H9 (cell line): ENCODE results near the gene HLA-F. TPM values are rescaled to one million over a fixed set of nuclear protein-coding genes. Genes with fewer than 3 reads are reported as not detected.

ENCODE experiments used
- DNase-seq: peaks from one replicate; pipeline ENCODE4 v3.0.0-alpha.2; 2017
- H2AFZ ChIP-seq: one replicate; pipeline ENCODE4 v1.6.1; 2013; ENCODE audit warnings: mild to moderate bottlenecking, low read length, control low read depth, moderate library complexity
- H2AK5ac ChIP-seq: 2 replicates; pipeline ENCODE4 v1.6.1; 2013; ENCODE audit warnings: low read length, control low read depth, mixed read lengths; ENCODE audit not compliant: insufficient read length
- H2BK120ac ChIP-seq: one replicate; pipeline ENCODE4 v1.6.1; 2013; ENCODE audit warnings: low read depth, mild to moderate bottlenecking, low read length, control low read depth, inconsistent platforms; ENCODE audit not compliant: poor library complexity, severe bottlenecking
- H2BK12ac ChIP-seq: 2 replicates; pipeline ENCODE4 v1.6.1; 2013; ENCODE audit warnings: low read length, control low read depth, mixed read lengths, low read depth; ENCODE audit not compliant: insufficient read length
- H2BK15ac ChIP-seq: 2 replicates; pipeline ENCODE4 v1.6.1; 2013; ENCODE audit warnings: low read depth, low read length, control low read depth
- H2BK20ac ChIP-seq: one replicate; pipeline ENCODE4 v1.6.1; 2013; ENCODE audit warnings: low read depth, mild to moderate bottlenecking, low read length, control low read depth, inconsistent platforms; ENCODE audit not compliant: poor library complexity, severe bottlenecking
- H2BK5ac ChIP-seq: 2 replicates; pipeline ENCODE4 v1.6.1; 2013; ENCODE audit warnings: low read length, control low read depth, mixed read lengths; ENCODE audit not compliant: insufficient read length
- H3K14ac ChIP-seq: 2 replicates; pipeline ENCODE4 v1.6.1; 2013; ENCODE audit warnings: low read length, control low read depth; ENCODE audit not compliant: insufficient read depth
- H3K18ac ChIP-seq: 2 replicates; pipeline ENCODE4 v1.6.1; 2013; ENCODE audit warnings: low read depth, mild to moderate bottlenecking, mixed read lengths, low read length, control low read depth; ENCODE audit not compliant: insufficient read length
- H3K23ac ChIP-seq: 2 replicates; pipeline ENCODE4 v1.6.1; 2013; ENCODE audit warnings: low read length, control low read depth, mixed read lengths, low read depth; ENCODE audit not compliant: insufficient read length
- H3K23me2 ChIP-seq: 2 replicates; pipeline ENCODE4 v1.6.1; 2013; ENCODE audit warnings: low read depth, mild to moderate bottlenecking, mixed read lengths, low read length, control low read depth; ENCODE audit not compliant: insufficient read length, poor library complexity, severe bottlenecking
- H3K27ac ChIP-seq: 2 replicates; pipeline ENCODE4 v1.5.1; 2013; ENCODE audit warnings: low read length, control low read depth, mixed read lengths, low read depth; ENCODE audit not compliant: insufficient read length
- H3K27me3 ChIP-seq: 2 replicates; pipeline ENCODE4 v1.6.1; 2013; ENCODE audit warnings: low read length, control low read depth, inconsistent platforms; ENCODE audit not compliant: insufficient read depth
- H3K4ac ChIP-seq: 2 replicates; pipeline ENCODE4 v1.6.1; 2013; ENCODE audit warnings: low read depth, mild to moderate bottlenecking, control low read depth, inconsistent platforms, low read length, moderate library complexity
- H3K4me1 ChIP-seq: 2 replicates; pipeline ENCODE4 v1.6.1; 2013; ENCODE audit warnings: low read length, control low read depth, inconsistent platforms; ENCODE audit not compliant: insufficient read depth
- H3K4me2 ChIP-seq: 2 replicates; pipeline ENCODE4 v1.6.1; 2013; ENCODE audit warnings: low read length, control low read depth, mixed read lengths; ENCODE audit not compliant: insufficient read length, insufficient read depth
- H3K56ac ChIP-seq: 2 replicates; pipeline ENCODE4 v1.6.1; 2013; ENCODE audit warnings: low read depth, mild to moderate bottlenecking, mixed read lengths, low read length, control low read depth; ENCODE audit not compliant: insufficient read length
- H3K79me1 ChIP-seq: 2 replicates; pipeline ENCODE4 v1.6.1; 2013; ENCODE audit warnings: low read depth, mild to moderate bottlenecking, moderate library complexity, low read length, control low read depth, inconsistent platforms; ENCODE audit not compliant: insufficient read depth, poor library complexity, severe bottlenecking
- H3K79me2 ChIP-seq: 2 replicates; pipeline ENCODE4 v1.6.1; 2013; ENCODE audit warnings: low read length, control low read depth, inconsistent platforms; ENCODE audit not compliant: insufficient read depth
- H3K9ac ChIP-seq: 2 replicates; pipeline ENCODE4 v1.6.1; 2013; ENCODE audit warnings: low read length, control low read depth, mixed read lengths; ENCODE audit not compliant: insufficient read length; ENCODE audit errors: extremely low read depth
- H3K9me3 ChIP-seq: one replicate; pipeline ENCODE4 v1.6.1; 2013; ENCODE audit warnings: low read depth, low read length, inconsistent platforms; ENCODE audit not compliant: control insufficient read depth
- H3T11ph ChIP-seq: one replicate; pipeline ENCODE4 v1.6.1; 2013; ENCODE audit warnings: mild to moderate bottlenecking, low read length, control low read depth, inconsistent platforms
- H4K20me1 ChIP-seq: one replicate; pipeline ENCODE4 v1.6.1; 2013; ENCODE audit not compliant: control insufficient read depth, insufficient read length, insufficient read depth
- H4K5ac ChIP-seq: 2 replicates; pipeline ENCODE4 v1.6.1; 2013; ENCODE audit warnings: low read depth, mild to moderate bottlenecking, mixed read lengths, low read length, control low read depth; ENCODE audit not compliant: insufficient read length
- H4K8ac ChIP-seq: replicated peaks from 2 replicates; pipeline ENCODE4 v1.6.1; 2013; ENCODE audit warnings: low read length, control low read depth, mixed read lengths, low read depth; ENCODE audit not compliant: insufficient read length
- H4K91ac ChIP-seq: 2 replicates; pipeline ENCODE4 v1.6.1; 2013; ENCODE audit warnings: low read depth, mild to moderate bottlenecking, moderate library complexity, mixed read lengths, low read length, control low read depth; ENCODE audit not compliant: insufficient read length
- H3K27ac Mint-ChIP-seq, 3 experiments: 2 replicates in 2 of 3; 3 replicates in 1 of 3; pipeline ENCODE4 v1.8.0; 2020 to 2021; ENCODE audit warnings: mixed read lengths in 3 of 3, mild to moderate bottlenecking in 1 of 3, moderate library complexity in 1 of 3
- H3K27me3 Mint-ChIP-seq: 2 replicates; pipeline ENCODE4 v1.8.0; 2021; ENCODE audit warnings: low read depth, mild to moderate bottlenecking, moderate library complexity, mixed read lengths
- H3K36me3 Mint-ChIP-seq, 3 experiments: 2 replicates in 2 of 3; 3 replicates in 1 of 3; pipeline ENCODE4 v1.8.0; 2020 to 2021; ENCODE audit warnings: low read depth in 3 of 3, mixed read lengths in 3 of 3; ENCODE audit not compliant: insufficient read depth in 1 of 3
- H3K4me1 Mint-ChIP-seq, 2 experiments: 2 replicates each; pipeline ENCODE4 v1.8.0; 2020; ENCODE audit warnings: mixed read lengths in 2 of 2
- H3K4me3 Mint-ChIP-seq, 2 experiments: 2 replicates in 1 of 2; 3 replicates in 1 of 2; pipeline ENCODE4 v1.8.0; 2020 to 2021; ENCODE audit warnings: mild to moderate bottlenecking in 2 of 2, mixed read lengths in 2 of 2, moderate library complexity in 1 of 2
- H3K9me3 Mint-ChIP-seq, 2 experiments: 2 replicates in 1 of 2; 3 replicates in 1 of 2; pipeline ENCODE4 v1.8.0; 2020; ENCODE audit warnings: mild to moderate bottlenecking in 2 of 2, mixed read lengths in 2 of 2, moderate library complexity in 1 of 2
- WGBS: extraction: QIAGEN DNeasy Blood & Tissue Kit; methylation state at CpG from one replicate; pipeline ENCODE4 v1.1.7; 2013; ENCODE audit warnings: missing lambda C conversion rate, low lambda C conversion rate, mixed read lengths; ENCODE audit not compliant: insufficient read length; ENCODE audit errors: extremely low coverage; 5-methylcytosine and 5-hydroxymethylcytosine counted together
- total RNA-seq: library from RNA; stranded (reverse); gene quantifications from 2 replicates; pipeline ENCODE4 v1.2.1, GENCODE V29; 2021
- TF ChIP-seq, protein P1 (sequence below): fragments of 200-600 bp; sonication (generic); conservative IDR thresholded peaks from 3 replicates; pipeline ENCODE4 v1.8.0; 2021; ENCODE audit warnings: antibody characterized with exemption, mild to moderate bottlenecking

Gene HLA-F
- total RNA-seq, 1 experiment from 2014 or later: 7.4 TPM

- Histone ChIP-seq H3K4ac (no peak overlapping the region), H2BK15ac (no peak overlapping the region), H3K56ac (no peak overlapping the region), H2BK12ac (no peak overlapping the region), H3K79me1 (no peaks in the 10 kb centered on the region), H3K27me3 (no peaks in the 10 kb centered on the region), H4K8ac (no peak overlapping the region), H3K18ac (no peak overlapping the region), H4K91ac (no peak overlapping the region), H3T11ph (no peak overlapping the region), H4K20me1 (no peaks in the 10 kb centered on the region), H3K27ac (no peak overlapping the region), H3K79me2 (no peaks in the 10 kb centered on the region), H3K9ac (no peak overlapping the region), H3K4me1 (no peaks in the 10 kb centered on the region), H2AK5ac (no peak overlapping the region), H2BK120ac (no peak overlapping the region), H2BK20ac (no peak overlapping the region), H3K4me2 (no peak overlapping the region), H4K5ac (no peak overlapping the region), H3K14ac (no peak overlapping the region), H2BK5ac (no peak overlapping the region), H3K23ac (no peak overlapping the region), H3K9me3 (no peaks in the 10 kb centered on the region), H3K23me2 (no peaks in the 10 kb centered on the region), H2AFZ (no peak overlapping the region)
- Mint-ChIP-seq H3K36me3 (peaks cover 0 to 2% (median 0%) of the 10 kb centered on the region in 3 experiments; a peak in 3 of 7 replicates), H3K9me3 (no peaks in the 10 kb centered on the region), H3K27me3 (peaks cover 21% of the 10 kb centered on the region), H3K27ac (no peak overlapping the region), H3K4me1 (peaks cover 2 to 5% of the 10 kb centered on the region in 2 experiments; a peak in 2 of 4 replicates), H3K4me3 (no peak overlapping the region)
- no peak for DNase-seq
- WGBS: no CpG with 5 or more reads among the region's 7 CpGs
- TF ChIP-seq, protein P1, sequence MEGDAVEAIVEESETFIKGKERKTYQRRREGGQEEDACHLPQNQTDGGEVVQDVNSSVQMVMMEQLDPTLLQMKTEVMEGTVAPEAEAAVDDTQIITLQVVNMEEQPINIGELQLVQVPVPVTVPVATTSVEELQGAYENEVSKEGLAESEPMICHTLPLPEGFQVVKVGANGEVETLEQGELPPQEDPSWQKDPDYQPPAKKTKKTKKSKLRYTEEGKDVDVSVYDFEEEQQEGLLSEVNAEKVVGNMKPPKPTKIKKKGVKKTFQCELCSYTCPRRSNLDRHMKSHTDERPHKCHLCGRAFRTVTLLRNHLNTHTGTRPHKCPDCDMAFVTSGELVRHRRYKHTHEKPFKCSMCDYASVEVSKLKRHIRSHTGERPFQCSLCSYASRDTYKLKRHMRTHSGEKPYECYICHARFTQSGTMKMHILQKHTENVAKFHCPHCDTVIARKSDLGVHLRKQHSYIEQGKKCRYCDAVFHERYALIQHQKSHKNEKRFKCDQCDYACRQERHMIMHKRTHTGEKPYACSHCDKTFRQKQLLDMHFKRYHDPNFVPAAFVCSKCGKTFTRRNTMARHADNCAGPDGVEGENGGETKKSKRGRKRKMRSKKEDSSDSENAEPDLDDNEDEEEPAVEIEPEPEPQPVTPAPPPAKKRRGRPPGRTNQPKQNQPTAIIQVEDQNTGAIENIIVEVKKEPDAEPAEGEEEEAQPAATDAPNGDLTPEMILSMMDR: no peak
Observed at GRCh38 chr6:29730575-29731126, 7.4 kb downstream of the HLA-F start.
